Measurements from ENCODE around the gene MAP7D2. TPM values are rescaled to one million over a fixed set of nuclear protein-coding genes. Genes with fewer than 3 reads are reported as not detected.

MAP7D2 gene
- polyA plus RNA-seq, 3 donors, result 0.45 TPM; not detected in 2

GRCh38 chrX:19990556-19991349 is 126.0 kb downstream of the MAP7D2 start, which contains the start of gene BCLAF3:
Gene BCLAF3, minus strand, starts transcription at chrX:19991061. Its CDS starts 20,797 bp downstream, at chrX:19970264.
- Mint-ChIP-seq H3K27ac (peak within 1 kb of the TSS in 6 of 7 donors; percentile 48 to 87 (median 75)), H3K27me3 (ENCODE audit: low read depth in 3 of 3) (peaks cover 0 to 23% (median 0%) of the 10 kb centered on the region in 3 donors), H3K4me3 (peak within 1 kb of the TSS; percentile 83 to 91), H3K9me3 (peaks cover 0 to 3% (median 0%) of the 10 kb centered on the region in 7 donors), H3K36me3 (peaks cover 0 to 7% of the 10 kb centered on the region in 2 donors), H3K4me1 (peaks cover 12% of the 10 kb centered on the region)
- DNase-seq, result peak; percentile 83 to 87 (median 85)
- no peaks in the 10 kb centered on the region for H3K27me3 ChIP-seq (ENCODE audit: control insufficient read depth in 2 of 2, insufficient read depth in 2 of 2, low read length in 2 of 2)
- H3K9me3 ChIP-seq (replicated peaks in 1 of 2; ENCODE audit: control insufficient read depth in 1 of 2, insufficient read depth in 1 of 2, low read length in 2 of 2), result no peaks in the 10 kb centered on the region
- peak within 1 kb of the TSS; percentile 64 for H3K9ac ChIP-seq (ENCODE audit: insufficient read depth, low read length, poor library complexity, severe bottlenecking)
- H2AFZ ChIP-seq (ENCODE audit: insufficient read depth, low read depth, low read length, poor library complexity, severe bottlenecking), result peak within 1 kb of the TSS; percentile 73
- TF ChIP-seq CTCF (IDR thresholded peaks at IDR 0.05), result peak; percentile 67
- intact Hi-C loops (cut with micrococcal nuclease), result loop anchor here in 1 of 2 donors (10.0 kb wide), 1 partner anchor 86 kb away; no protein-coding TSS in a partner anchor
- WGBS (ENCODE audit: insufficient coverage), result under 1% methylated on average over 46 of the region's 103 CpGs
- H3K4me1 ChIP-seq (ENCODE audit: control insufficient read depth in 1 of 2, insufficient read depth in 2 of 2, low read length in 2 of 2), result peaks cover 11 to 13% of the 10 kb centered on the region in 2 donors
- H3K79me2 ChIP-seq (ENCODE audit: insufficient read depth, low read length), result peaks cover under 1% of the 10 kb centered on the region
- no peaks in the 10 kb centered on the region for H3K36me3 ChIP-seq (replicated peaks in 1 of 2; ENCODE audit: control insufficient read depth in 1 of 2, insufficient read depth in 2 of 2, low read length in 2 of 2)
- H4K20me1 ChIP-seq (ENCODE audit: insufficient read depth, low read length), result peaks cover 2% of the 10 kb centered on the region
- peak within 1 kb of the TSS in 1 of 2 donors; percentile 56 for H3K27ac ChIP-seq (ENCODE audit: low read depth in 1 of 2, low read length in 2 of 2)
- peak within 1 kb of the TSS; percentile 56 to 81 (median 77) for H3K4me3 ChIP-seq (replicated peaks in 1 of 3; ENCODE audit: low read depth in 2 of 3, low read length in 3 of 3)
- peak within 1 kb of the TSS; percentile 76 for H3K4me2 ChIP-seq (replicated peaks; ENCODE audit: extremely low read depth, low read length, poor library complexity, severe bottlenecking)

GRCh38 chrX:19990151-19990555 is 126.6 kb downstream of the MAP7D2 start:
- peaks cover 0 to 6% (median 0%) of the 10 kb centered on the region in 7 donors for H3K9me3 Mint-ChIP-seq
- Histone ChIP-seq H3K9ac (ENCODE audit: insufficient read depth, low read length, poor library complexity, severe bottlenecking) (peak overlapping the region; percentile 64), H3K27ac (ENCODE audit: low read depth in 1 of 2, low read length in 2 of 2) (no peak overlapping the region), H2AFZ (ENCODE audit: insufficient read depth, low read depth, low read length, poor library complexity, severe bottlenecking) (peak overlapping the region; percentile 73), H3K36me3 (replicated peaks in 1 of 2; ENCODE audit: control insufficient read depth in 1 of 2, insufficient read depth in 2 of 2, low read length in 2 of 2) (no peaks in the 10 kb centered on the region), H3K4me1 (ENCODE audit: control insufficient read depth in 1 of 2, insufficient read depth in 2 of 2, low read length in 2 of 2) (peaks cover 11 to 13% of the 10 kb centered on the region in 2 donors), H3K4me3 (replicated peaks in 1 of 3; ENCODE audit: low read depth in 2 of 3, low read length in 3 of 3) (peak overlapping the region; percentile 56 to 81 (median 77)), H3K27me3 (ENCODE audit: control insufficient read depth in 2 of 2, insufficient read depth in 2 of 2, low read length in 2 of 2) (no peaks in the 10 kb centered on the region), H3K9me3 (replicated peaks in 1 of 2; ENCODE audit: control insufficient read depth in 1 of 2, insufficient read depth in 1 of 2, low read length in 2 of 2) (no peaks in the 10 kb centered on the region), H3K79me2 (ENCODE audit: insufficient read depth, low read length) (peaks cover 6% of the 10 kb centered on the region), H4K20me1 (ENCODE audit: insufficient read depth, low read length) (peaks cover 4% of the 10 kb centered on the region), H3K4me2 (replicated peaks; ENCODE audit: extremely low read depth, low read length, poor library complexity, severe bottlenecking) (peak overlapping the region; percentile 76)
- H3K4me3 Mint-ChIP-seq, result peak overlapping the region; percentile 80 to 91
- TF ChIP-seq CTCF (IDR thresholded peaks at IDR 0.05), result no peak
- DNase-seq, result peak in 1 of 3 donors; percentile 0
- peaks cover 0 to 7% of the 10 kb centered on the region in 2 donors for H3K36me3 Mint-ChIP-seq
- intact Hi-C loops (cut with micrococcal nuclease), result loop anchor here in 1 of 2 donors (10.0 kb wide), 1 partner anchor 85 kb away; no protein-coding TSS in a partner anchor
- H3K27ac Mint-ChIP-seq, result peak overlapping the region in 5 of 7 donors; percentile 26 to 80 (median 74)
- H3K27me3 Mint-ChIP-seq (ENCODE audit: low read depth in 3 of 3), result peaks cover 0 to 21% (median 0%) of the 10 kb centered on the region in 3 donors
- 1% methylated on average over 17 of the region's 25 CpGs for WGBS (ENCODE audit: insufficient coverage)
- H3K4me1 Mint-ChIP-seq, result peaks cover 12% of the 10 kb centered on the region
